Astrocyte (in vitro differentiated cells and primary cell): Measurements from ENCODE around the gene DUSP10. TPM values are rescaled to one million over a fixed set of nuclear protein-coding genes. Genes with fewer than 3 reads are reported as not detected.

Source experiments
- DNase-seq: peaks from one replicate; pipeline ENCODE4 v3.0.0-alpha.2; 2010; ENCODE audit warnings: low read depth
- FAIRE-seq: peaks from 2 replicates; lab custom pipeline; 2011; peaks lifted over from hg19 to GRCh38; lab: Jason Lieb, UNC
- H2AFZ ChIP-seq: 2 replicates; pipeline ENCODE4 v1.6.0; 2012; ENCODE audit warnings: low read depth, low read length, inconsistent platforms
- H3K27ac ChIP-seq: 2 replicates; pipeline ENCODE4 v1.5.1; 2011; ENCODE audit warnings: low read depth, low read length, inconsistent platforms
- H3K27me3 ChIP-seq: 2 replicates; pipeline ENCODE4 v1.6.0; 2011; ENCODE audit warnings: low read length, inconsistent platforms; ENCODE audit not compliant: insufficient read depth
- H3K36me3 ChIP-seq: 2 replicates; pipeline ENCODE4 v1.5.1; 2011; ENCODE audit warnings: low read length, inconsistent platforms; ENCODE audit not compliant: insufficient read depth
- H3K4me1 ChIP-seq: 2 replicates; pipeline ENCODE4 v1.5.1; 2011; ENCODE audit warnings: low read length, inconsistent platforms; ENCODE audit not compliant: insufficient read depth
- H3K4me2 ChIP-seq: 2 replicates; pipeline ENCODE4 v1.6.0; 2012; ENCODE audit warnings: low read length, inconsistent platforms
- H3K4me3 ChIP-seq: 2 replicates; pipeline ENCODE4 v1.5.1; 2011; ENCODE audit warnings: low read depth, mild to moderate bottlenecking, low read length, inconsistent platforms; ENCODE audit not compliant: insufficient read depth
- H3K79me2 ChIP-seq: 2 replicates; pipeline ENCODE4 v1.6.0; 2012; ENCODE audit warnings: mild to moderate bottlenecking, low read length, inconsistent platforms; ENCODE audit not compliant: insufficient read depth
- H3K9ac ChIP-seq: 2 replicates; pipeline ENCODE4 v1.6.0; 2012; ENCODE audit warnings: mild to moderate bottlenecking, low read length, inconsistent platforms
- H3K9me3 ChIP-seq: 2 replicates; pipeline ENCODE4 v1.5.1; 2012; ENCODE audit warnings: low read depth, mild to moderate bottlenecking, low read length, inconsistent platforms; ENCODE audit not compliant: insufficient read depth
- H4K20me1 ChIP-seq: 2 replicates; pipeline ENCODE4 v1.6.0; 2012; ENCODE audit warnings: low read length, inconsistent platforms; ENCODE audit not compliant: insufficient read depth
- H3K27ac Mint-ChIP-seq: one replicate; pipeline ENCODE4 v1.8.0; 2021; ENCODE audit warnings: mild to moderate bottlenecking, mixed read lengths; ENCODE audit not compliant: unreplicated experiment
- H3K27me3 Mint-ChIP-seq: one replicate; pipeline ENCODE4 v1.8.0; 2021; ENCODE audit warnings: low read depth, mixed read lengths; ENCODE audit not compliant: unreplicated experiment
- H3K36me3 Mint-ChIP-seq: one replicate; pipeline ENCODE4 v1.8.0; 2021; ENCODE audit warnings: low read depth, mixed read lengths; ENCODE audit not compliant: unreplicated experiment
- H3K4me1 Mint-ChIP-seq: one replicate; pipeline ENCODE4 v1.8.0; 2021; ENCODE audit warnings: low read depth, mixed read lengths; ENCODE audit not compliant: unreplicated experiment
- H3K4me3 Mint-ChIP-seq: one replicate; pipeline ENCODE4 v1.8.0; 2021; ENCODE audit warnings: mild to moderate bottlenecking, moderate library complexity, mixed read lengths; ENCODE audit not compliant: unreplicated experiment
- H3K9me3 Mint-ChIP-seq: one replicate; pipeline ENCODE4 v1.8.0; 2021; ENCODE audit warnings: mild to moderate bottlenecking, mixed read lengths; ENCODE audit not compliant: unreplicated experiment
- CTCF ChIP-seq: IDR thresholded peaks from 2 replicates; pipeline ENCODE4 v1.5.1; 2011; ENCODE audit warnings: low read depth, mild to moderate bottlenecking, inconsistent platforms, low read length, moderate library complexity; ENCODE audit not compliant: insufficient read depth
- EZH2 ChIP-seq: IDR thresholded peaks from 2 replicates; pipeline ENCODE4 v1.6.1; 2012; ENCODE audit warnings: mild to moderate bottlenecking, low read length, inconsistent platforms; ENCODE audit not compliant: insufficient read depth
- total RNA-seq: library from RNA; stranded (reverse); gene quantifications from 2 replicates; pipeline ENCODE4 v1.2.1, GENCODE V29; 2021

DUSP10 gene
- total RNA-seq, 1 donor from 2014 or later = 45.8 TPM

- no peak overlapping the region for H3K9ac ChIP-seq
- Mint-ChIP-seq H3K9me3 (no peaks in the 10 kb centered on the region), H3K27ac (no peak overlapping the region), H3K27me3 (no peaks in the 10 kb centered on the region), H3K4me3 (no peak overlapping the region), H3K36me3 (peaks cover 9% of the 10 kb centered on the region), H3K4me1 (peaks cover 50% of the 10 kb centered on the region)
- peaks cover 6% of the 10 kb centered on the region for H3K4me1 ChIP-seq
- no peaks in the 10 kb centered on the region for H3K27me3 ChIP-seq
- no peaks in the 10 kb centered on the region for H3K79me2 ChIP-seq
- no peak for TF ChIP-seq CTCF
- TF ChIP-seq EZH2 = no peak
- H3K4me2 ChIP-seq = no peak overlapping the region
- no peak for DNase-seq
- no peaks in the 10 kb centered on the region for H4K20me1 ChIP-seq
- no peak overlapping the region for H2AFZ ChIP-seq
- H3K4me3 ChIP-seq = no peak overlapping the region
- H3K27ac ChIP-seq = no peak overlapping the region
- H3K9me3 ChIP-seq = no peaks in the 10 kb centered on the region
- no peaks in the 10 kb centered on the region for H3K36me3 ChIP-seq
- FAIRE-seq = no peak
These were observed 32.0 kb downstream of the DUSP10 start for GRCh38 chr1:221709854-221710253.

- FAIRE-seq = no peak
- H3K4me2 ChIP-seq = no peak overlapping the region
- H3K9me3 Mint-ChIP-seq = no peaks in the 10 kb centered on the region
These were observed 32.9 kb downstream of the DUSP10 start for GRCh38 chr1:221708987-221709386.

More at GRCh38 chr1:221708987-221709386, 32.9 kb downstream of the DUSP10 start:
- Mint-ChIP-seq H3K27ac (no peak overlapping the region), H3K4me3 (no peak overlapping the region), H3K27me3 (no peaks in the 10 kb centered on the region), H3K36me3 (peaks cover 4% of the 10 kb centered on the region), H3K4me1 (peaks cover 41% of the 10 kb centered on the region)
- H3K27ac ChIP-seq = no peak overlapping the region
- no peaks in the 10 kb centered on the region for H4K20me1 ChIP-seq
- peaks cover 2% of the 10 kb centered on the region for H3K36me3 ChIP-seq
- H3K9ac ChIP-seq = peak overlapping the region; percentile 20
- peak; percentile 86 for DNase-seq
- no peaks in the 10 kb centered on the region for H3K9me3 ChIP-seq
- H2AFZ ChIP-seq = no peak overlapping the region
- peaks cover 6% of the 10 kb centered on the region for H3K4me1 ChIP-seq
- no peak overlapping the region for H3K4me3 ChIP-seq
- no peak for TF ChIP-seq EZH2
- no peak for TF ChIP-seq CTCF
- no peaks in the 10 kb centered on the region for H3K27me3 ChIP-seq
- H3K79me2 ChIP-seq = no peaks in the 10 kb centered on the region
